HG03039 (cell line): ENCODE data around the gene MEG3.

ENCODE experiments used
- ATAC-seq: cut with Tn5 transposase; IDR thresholded peaks from one replicate; pipeline ENCODE4 v1.9.1; 2021; ENCODE audit warnings: mild to moderate bottlenecking, moderate library complexity; ENCODE audit not compliant: unreplicated experiment

The MEG3 gene

DNA sequence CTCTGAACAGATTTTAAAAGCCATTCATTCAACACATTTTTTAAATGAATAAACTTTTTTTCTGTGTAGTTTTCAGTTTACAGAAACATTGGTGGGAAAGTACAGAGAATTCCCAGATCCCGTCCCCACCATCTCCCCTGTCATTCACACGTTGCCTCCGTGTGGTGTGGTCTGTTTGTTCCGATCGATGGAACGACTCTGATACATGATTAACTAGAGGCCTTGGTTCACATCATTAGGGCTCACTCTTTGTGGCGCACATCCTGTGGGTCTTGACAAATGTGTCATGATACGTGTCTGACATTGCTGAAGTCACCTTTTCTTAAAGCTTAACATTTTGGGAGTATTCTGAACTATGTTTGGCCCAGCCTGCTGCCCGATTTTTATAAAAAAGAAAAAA lies 18.5 kb downstream of the MEG3 start:
- no peak for ATAC-seq

DNA sequence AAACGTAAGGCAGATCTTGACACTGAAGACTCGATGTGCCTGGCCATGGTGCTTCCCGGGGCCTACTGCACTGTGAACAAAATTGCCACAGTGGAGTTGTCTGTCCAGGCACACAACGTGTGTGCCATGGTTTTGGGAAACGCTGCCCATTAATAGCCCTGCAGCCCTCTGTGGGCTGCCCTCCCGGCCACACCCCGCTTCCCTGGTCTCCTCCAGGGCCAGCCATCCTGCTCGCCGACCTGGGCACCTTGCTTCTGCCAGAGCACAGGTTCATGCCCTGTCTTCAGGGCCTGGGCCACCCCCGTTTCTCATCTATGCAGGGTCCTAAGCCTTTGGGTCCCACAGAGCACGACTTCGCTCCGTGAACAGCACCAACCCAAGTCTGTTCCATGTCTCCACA lies 18.9 kb downstream of the MEG3 start:
- ATAC-seq = no peak

DNA sequence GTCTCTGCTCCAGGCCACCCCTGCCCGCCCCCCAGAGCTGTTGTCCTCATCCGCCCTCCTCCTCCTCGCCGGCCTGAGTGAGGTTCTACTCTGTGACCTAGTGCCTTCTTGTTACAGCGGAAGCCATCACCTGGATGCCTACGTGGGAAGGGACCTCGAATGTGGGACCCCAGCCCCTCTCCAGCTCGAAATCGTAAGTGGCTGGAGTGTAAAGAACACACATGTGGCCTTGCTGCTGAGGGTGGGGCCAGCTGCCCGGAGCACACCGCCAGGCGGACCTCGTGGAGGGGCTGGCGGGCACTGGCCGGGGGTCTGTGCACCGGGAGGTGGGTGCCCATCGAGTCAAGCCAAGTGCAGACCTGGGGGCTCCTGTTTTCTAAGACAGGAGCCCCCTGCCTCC lies 19.4 kb downstream of the MEG3 start:
- ATAC-seq = no peak

DNA sequence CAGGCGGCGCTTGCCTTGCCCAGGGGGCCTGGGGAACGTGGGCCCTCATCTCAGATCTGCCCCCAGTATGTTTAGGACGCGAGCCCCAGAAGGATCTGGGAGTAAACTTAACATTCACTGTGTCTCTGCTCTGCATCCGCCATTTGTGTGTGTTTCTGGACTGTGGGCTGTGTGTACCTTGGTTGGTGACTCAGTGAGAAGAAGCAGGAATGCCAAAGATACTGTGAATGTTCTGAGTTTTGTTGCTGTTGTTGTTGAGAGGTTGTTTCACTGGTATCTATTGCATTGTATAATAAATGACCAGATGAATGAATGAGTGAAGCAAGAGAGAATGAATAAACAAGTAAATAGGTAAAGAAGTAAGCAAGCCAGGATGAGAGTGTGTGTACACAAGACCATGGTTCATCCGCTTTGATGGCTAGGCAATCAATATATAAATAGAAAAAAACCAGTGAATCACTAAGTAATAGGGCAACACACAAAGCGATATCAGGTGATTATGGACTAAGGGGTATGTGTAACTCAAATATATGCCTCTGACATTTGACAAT lies 20.5 kb downstream of the MEG3 start:
- ATAC-seq = no peak

DNA sequence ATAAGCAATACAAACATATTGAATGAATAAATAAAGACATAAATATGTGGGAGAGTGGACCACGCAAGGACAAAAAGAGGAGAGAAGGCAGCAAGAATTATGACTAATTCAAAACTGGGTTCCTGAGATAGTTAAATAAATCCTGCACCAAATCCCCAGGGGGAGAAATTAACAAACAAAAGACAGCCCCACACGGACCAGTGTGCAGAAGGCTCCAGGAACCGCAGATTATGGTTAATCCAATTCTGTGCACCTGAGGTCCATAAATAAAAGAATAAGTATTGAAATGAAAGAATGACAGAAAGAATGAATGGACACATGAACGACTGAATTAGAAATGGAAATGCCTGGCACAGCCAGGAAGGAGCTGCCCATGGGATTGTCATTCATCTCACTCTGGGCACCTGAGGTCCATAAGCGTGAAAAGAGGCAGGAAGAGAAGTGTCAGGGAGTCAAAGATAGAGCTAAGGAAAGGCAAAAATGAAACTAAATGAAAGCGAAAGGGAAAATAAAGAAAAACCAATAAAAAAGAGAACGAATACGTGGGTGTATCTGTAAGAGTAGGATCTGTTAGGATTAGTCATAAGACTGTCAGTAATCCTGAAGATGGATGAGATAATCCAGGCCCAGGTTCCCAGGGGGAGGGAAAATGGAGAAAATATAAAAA lies 23.3 kb downstream of the MEG3 start:
- no peak for ATAC-seq

DNA sequence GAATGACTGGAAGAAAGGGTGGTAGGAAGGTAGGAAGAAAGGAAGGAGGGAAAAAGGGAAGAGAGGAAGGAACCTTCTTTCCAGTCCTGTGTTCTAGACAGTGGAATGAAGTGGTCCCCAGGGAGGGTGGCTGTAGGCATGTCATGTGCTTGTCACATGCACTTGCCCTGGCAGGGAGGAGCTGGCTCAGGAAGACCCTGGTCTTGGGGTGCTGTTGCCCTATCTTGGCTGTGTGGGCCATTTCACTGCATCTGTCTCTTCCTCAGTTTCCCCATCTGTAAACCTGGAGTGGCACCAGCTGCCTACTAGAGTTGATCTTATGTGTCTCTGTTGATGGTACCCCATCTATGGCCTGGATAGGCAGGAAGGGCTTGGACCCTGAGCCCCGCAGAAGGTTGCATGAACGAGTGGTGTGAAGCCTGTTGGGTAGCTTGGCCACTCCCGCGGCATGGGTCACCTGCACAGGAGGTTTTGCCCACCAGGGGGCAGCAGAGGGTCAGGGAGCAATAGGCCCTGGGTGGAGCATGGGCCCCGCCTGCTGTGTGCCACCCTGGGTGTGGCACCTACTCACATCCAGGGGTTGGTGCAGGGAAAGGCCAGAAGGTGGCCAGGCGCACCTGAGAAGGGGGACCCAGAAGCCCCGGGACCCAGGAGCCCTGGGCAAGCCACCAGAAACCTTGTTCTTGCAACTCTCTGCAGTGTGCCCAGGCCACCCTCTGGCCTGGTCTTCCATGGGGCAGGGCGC lies 25.1 kb downstream of the MEG3 start:
- ATAC-seq = peak; percentile 67

DNA sequence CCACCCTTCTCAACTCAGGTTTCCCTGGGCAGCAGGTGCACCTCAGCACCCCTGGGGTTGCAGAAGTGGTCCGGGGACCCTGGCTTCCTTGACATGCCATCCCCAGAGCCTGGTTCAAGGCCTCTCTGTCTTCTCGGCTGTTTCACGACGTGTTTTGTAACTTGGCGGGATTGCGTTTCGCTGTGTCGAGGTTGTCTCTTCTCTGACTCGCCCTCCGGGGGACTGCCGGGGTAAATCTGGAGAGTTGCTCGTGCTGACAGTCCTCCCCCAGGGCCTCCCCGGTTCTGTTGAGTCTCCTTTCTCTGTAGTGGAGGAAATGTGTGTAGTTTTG lies 25.6 kb downstream of the MEG3 start:
- no peak for ATAC-seq

DNA sequence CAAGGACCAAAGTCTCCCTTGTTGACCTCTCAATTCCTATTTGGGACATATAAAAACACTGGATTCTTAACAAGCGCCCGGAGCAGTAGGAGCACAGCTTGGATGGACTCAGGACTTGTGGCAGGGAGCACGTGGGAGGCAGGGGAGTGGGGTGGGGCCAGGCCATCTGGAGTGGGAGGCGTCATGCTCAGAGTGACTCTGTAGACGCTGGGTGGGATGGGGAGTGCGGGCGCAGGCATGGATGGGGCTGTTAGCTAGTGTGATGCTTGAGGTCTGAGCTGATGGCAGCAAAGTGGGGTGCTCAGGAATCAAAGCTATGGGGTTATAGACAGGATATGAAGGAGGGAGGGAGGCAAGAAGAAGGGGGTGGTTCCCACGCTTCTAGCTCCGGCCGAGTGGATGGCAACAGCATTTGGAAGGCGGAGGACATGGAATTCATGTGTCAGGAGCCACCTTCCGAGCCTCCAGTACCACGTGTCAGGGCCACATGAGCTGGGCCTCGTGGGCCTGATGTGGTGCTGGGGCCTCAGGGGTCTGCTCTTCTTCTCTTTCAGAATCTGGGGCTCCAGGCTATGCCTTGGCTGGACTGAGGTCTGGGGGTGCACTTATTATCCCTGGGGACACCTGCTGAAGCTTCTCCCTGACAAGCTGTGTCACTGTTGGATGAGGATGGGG lies 26.2 kb downstream of the MEG3 start:
- ATAC-seq = no peak

DNA sequence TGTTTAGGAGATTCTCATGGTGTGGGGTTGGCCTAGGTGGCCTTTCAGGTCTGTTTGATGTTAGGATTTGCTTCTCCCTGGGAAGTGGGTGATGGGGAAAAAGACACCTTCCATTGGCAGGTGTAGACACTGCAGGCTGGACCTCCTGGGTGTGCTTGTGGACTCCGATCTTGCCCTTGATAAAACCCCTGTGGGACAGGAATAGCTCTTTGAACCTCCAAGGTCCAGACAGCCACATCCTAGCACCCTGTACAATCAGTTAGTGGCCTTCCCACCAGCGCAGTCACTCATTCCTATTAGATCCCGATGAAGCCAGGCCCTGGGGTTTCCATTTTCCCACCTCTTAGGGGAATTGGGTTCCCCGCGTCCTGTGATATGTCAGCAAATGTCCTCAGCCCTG lies 28.5 kb downstream of the MEG3 start:
- ATAC-seq = no peak

DNA sequence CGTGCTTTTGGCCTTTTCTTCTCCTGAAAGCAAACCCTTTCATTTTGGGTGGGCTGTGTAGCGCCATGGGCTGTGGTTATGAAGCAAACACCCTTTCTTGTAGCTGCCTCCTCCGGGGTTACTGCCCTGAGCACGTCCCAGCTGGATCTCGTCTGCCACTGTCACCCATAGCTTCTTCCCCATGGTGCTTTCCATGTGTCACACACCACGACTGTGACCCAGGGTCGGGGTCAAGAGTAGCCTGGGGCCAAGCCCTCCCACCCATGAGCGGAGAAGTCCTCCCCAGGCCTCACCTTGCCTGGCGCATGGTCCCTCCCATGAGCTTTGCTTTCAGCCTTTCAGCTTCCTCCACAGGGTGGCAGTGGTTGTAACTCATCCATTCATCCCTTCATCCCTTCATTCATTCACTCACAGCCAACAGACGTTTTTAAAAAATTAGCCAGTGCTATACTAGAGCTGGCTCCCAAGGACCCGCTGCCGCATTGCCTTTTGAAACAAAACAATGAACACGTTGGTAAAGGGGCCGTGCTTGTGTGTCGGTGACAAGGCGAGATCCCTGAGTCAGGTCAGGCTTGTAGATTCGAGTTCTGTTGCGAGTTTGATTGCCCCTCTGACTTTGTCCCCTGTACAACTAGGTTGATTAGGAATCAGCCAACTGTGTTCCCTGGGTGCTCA lies 29.5 kb downstream of the MEG3 start:
- no peak for ATAC-seq

DNA sequence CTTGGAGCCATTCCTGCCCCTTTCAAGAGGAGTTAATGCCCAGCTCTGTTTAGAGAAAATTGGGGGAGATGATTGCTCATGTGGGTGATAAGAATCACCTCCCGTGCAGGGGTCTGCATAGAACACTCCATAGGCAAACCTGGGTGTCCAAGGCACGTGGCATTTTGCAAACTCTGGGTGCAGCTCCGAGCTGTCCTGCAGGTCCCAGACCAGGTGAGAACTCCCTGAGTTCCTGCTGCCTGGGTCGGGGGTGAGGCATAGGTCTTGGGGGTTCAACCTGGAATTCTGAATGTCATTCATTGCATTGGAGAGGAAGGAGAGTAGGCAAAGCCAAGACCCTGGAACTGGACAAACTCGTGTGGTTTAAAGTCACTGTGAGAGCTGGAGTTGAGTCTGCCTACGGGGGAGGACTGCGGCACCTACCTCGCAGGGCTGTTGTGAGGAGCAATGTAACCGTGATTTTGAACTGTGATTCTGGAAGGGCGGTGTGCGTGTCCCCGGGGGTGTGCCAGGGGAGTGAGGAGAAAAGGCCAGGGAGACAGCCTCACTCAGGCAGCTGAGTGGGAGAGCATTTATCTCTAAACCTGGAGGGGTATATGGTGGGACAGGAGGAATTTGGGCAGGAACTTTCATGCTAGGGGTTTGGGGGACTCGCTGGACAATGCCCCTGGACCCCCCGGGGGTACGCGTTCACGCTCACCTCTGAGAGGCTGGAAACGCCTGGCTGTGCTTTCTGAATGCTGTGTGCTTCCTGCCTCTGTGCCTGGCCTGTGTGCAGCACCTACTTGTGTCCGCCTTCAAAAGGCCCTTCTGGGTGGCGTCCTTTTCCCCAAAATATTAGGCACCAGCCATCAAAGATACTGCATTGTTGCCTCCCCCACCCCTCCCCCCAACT lies 30.4 kb downstream of the MEG3 start:
- ATAC-seq = no peak

DNA sequence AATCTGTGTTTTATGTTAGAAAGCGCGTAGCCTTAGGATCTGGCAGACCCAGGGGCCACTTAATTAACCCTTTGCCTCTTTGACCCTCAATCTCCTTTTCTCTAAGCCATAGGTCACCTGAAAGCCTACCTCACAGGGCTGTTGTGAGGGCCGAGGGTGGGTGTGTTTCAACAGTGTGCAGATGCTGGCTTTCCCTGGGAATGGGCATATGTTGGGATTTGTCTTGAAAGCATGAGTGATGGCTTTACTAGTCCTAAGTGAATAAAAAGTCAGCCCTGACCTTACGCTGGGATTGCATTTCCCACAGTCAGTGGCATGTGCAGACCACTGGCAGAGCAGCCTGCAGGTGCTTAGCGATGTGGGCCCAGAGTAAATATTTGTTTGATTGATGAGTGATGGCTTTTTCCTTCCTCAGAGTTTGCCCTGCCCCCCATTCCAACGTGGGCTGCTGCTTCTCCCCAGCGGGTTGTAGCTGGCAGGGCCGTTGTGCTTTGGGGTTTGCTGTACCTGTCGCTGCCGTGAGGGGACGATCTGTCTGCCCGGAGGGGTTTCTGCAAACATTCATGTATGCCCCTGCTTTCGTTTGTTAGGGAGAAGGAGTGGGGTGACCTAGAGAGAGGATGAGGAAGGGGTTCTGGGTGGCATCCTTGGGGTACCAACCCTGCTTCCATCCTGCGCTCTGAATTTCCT lies 31.5 kb downstream of the MEG3 start:
- ATAC-seq = no peak

DNA sequence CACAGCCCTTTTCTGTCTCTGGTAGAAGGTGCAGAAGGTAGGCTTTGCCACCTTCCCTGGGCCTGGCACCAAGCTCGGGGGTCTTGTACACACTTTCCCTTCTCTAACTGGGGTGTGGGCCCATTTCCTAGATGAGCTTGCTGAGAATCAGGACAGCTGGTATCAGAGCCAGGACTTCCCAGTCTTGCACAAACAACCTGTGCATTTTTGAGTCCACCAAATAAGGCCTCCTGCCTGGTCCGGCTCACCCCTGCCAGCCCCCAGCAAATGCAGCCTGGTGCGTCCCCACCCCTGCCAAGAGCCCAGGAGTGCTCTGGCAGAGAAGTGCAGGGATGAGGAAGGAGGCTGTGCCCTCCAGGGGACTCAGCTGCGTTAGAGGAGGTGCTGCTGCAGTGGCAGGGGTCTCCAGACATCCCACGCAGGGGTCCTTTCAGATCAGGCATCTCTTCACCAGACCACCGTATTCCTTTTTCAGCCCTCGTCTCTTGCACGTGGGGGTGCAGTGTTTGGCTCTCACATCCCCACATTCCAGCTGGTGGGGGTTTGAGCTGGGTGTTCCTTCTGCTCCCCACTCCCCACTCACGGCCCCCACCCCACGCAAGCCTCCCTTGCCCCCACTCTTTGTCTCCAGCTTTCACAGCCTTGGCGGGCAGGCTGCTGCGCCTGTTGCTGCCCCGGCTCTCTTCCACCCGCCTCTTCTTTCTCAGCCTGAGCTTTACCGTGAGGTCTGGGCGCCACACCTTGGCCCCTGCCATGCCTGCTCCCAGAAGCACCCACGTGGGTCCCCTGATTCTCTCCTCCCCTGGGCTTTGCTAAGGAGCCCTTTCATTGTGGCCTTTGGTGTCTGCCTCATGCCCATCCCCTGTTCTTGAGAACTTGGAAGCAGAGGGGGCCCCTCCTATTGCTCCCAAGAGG lies 32.3 kb downstream of the MEG3 start:
- ATAC-seq = no peak

DNA sequence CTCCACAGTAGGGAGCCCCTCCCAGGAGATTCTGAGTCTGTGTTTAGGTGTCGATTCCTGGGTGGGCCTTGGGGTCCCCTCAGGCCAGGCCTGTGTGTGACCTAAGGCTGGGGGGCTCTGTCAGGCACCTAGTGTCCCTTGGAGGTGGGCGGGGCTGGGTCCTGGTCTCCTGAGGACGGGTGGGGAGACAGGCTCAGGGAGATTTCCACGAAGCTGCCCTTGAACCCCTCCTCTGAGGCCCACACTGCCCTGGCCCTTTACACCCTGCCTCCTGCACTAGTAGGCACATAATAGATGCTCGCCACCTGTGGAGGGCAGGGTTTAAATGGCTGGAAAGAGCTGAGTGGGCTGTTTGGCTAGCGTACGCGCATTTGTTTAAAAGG lies 32.9 kb downstream of the MEG3 start:
- no peak for ATAC-seq

DNA sequence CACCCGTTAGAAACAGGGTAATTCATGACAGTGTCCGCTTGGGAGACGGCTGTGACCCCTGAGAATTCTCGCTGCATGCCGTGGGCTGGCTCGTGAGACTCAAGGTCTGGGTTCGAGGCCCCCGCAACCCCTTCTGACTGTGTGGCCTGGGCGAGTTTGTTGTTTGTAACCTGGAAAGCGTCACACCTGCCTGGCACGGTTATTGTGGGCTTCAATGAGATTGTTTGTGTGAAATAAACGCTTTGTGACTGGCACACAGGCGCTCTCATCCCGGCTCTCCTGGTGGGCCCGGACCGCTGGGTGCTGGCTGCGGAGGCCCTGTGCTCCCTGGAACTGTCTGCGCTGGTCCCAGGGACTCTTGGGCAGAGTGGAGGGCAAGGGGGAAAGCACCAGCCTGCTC lies 33.9 kb downstream of the MEG3 start:
- no peak for ATAC-seq

DNA sequence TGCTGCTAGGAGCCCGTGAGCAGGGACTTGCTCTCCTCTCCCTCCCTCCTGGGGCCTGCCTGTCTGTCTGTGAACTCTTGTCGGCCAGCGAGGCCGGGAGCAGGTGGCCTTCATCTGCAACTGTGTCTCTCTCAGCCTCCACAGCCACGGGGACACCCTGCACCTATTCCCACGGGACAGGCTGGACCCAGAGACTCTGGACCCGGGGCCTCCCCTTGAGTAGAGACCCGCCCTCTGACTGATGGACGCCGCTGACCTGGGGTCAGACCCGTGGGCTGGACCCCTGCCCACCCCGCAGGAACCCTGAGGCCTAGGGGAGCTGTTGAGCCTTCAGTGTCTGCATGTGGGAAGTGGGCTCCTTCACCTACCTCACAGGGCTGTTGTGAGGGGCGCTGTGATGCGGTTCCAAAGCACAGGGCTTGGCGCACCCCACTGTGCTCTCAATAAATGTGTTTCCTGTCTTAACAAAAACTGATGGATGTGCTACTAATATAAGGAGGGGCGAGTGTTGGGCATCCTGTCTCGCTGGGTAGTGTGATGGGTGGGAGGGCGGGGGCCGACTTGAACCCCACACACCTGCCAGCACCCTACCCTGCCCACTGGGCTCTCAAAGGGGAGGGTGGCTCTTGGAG lies 34.8 kb downstream of the MEG3 start:
- ATAC-seq = no peak

DNA sequence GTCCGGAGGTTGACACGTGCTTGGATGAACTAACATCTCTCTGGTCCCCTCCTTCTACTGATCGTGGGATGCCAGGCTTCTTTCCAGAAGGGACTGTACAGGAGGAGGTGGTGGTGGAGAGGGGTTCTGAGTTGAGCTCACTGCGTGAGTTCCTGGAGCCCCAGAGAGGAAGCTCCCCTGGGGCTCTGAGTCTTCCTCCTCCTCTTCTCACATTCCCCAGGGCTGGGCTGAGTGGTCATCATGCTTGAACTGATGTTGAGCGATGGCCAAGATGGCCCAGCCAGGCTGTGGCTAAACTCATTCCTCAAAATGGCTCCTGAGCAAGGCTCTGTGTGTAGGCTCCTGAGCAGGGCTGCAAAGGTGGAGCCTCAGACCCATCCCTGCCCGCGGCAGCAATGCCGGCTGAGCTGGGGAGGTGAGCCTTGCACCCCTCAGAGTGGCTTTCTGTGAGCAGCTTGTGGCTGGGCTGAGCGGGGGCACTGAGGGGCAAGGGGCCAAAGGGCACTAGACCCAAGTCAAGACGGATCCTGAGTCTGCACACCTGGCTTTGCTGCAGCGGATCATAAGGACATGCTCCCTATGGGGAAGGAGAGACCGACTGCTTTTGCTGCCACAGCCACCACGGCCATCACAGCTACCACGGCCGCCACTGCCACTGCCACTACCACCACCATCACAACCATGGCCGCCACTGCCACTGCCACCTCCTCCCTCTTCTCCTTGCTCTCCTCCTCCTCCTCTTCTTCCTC lies 35.4 kb downstream of the MEG3 start:
- no peak for ATAC-seq

DNA sequence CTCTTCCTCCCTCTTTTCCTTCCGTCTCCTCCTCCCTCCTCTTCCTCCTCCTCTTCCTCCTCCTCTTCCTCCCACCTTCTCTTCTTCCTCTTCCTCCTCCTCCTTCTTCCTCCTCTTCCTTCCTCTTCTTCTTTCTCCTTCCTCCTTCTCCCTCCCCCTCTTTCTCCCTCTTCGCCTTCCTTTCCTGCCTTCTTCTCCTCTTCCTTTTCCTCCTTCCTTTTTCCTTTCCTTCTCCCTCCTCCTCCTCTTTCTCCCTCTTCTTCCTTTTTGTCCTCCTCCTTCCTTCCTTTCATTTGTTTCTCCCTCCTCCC lies 36.0 kb downstream of the MEG3 start:
- ATAC-seq = no peak
